ENCODE data around the gene ZEB2. TPM values are rescaled to one million over a fixed set of nuclear protein-coding genes. Genes with fewer than 3 reads are reported as not detected.

The ZEB2 gene
- total RNA-seq, 3 donors from 2014 or later = 53.7 to 225 (median 83.2) TPM

- H3K36me3 ChIP-seq = no peaks in the 10 kb centered on the region
- H3K4me1 ChIP-seq = no peaks in the 10 kb centered on the region
- no peaks in the 10 kb centered on the region for H3K27me3 ChIP-seq
- H3K9me3 ChIP-seq = no peaks in the 10 kb centered on the region
- no peak for TF ChIP-seq POLR2AphosphoS5 (IDR thresholded peaks at IDR 0.05)
- no peak for TF ChIP-seq POLR2A (IDR thresholded peaks at IDR 0.05)
- TF ChIP-seq CTCF (IDR thresholded peaks at IDR 0.05) = no peak
- intact Hi-C loops (cut with DNase I; ENCODE audit: low total_unique reads) = no loop called here
- no peak for DNase-seq (ENCODE audit: low spot score in 2 of 2)
- H3K27ac ChIP-seq = peak overlapping the region; percentile 6 to 74
- H3K4me3 ChIP-seq = peak overlapping the region in 1 of 3 donors; percentile 17
Observed at GRCh38 chr2:144504218-144504641, 15.7 kb downstream of the ZEB2 start.

GRCh38 chr2:144503242-144503641, 16.7 kb downstream of the ZEB2 start:
- no peak for TF ChIP-seq CTCF (IDR thresholded peaks at IDR 0.05)
- no peak for TF ChIP-seq POLR2AphosphoS5 (IDR thresholded peaks at IDR 0.05)
- TF ChIP-seq POLR2A (IDR thresholded peaks at IDR 0.05) = no peak
- Histone ChIP-seq H3K4me3 (peak overlapping the region in 1 of 3 donors; percentile 27), H3K36me3 (no peaks in the 10 kb centered on the region), H3K9me3 (no peaks in the 10 kb centered on the region), H3K27me3 (no peaks in the 10 kb centered on the region), H3K27ac (peak overlapping the region in 1 of 2 donors; percentile 65), H3K4me1 (no peaks in the 10 kb centered on the region)
- DNase-seq (ENCODE audit: low spot score in 2 of 2) = no peak
- intact Hi-C loops (cut with DNase I; ENCODE audit: low total_unique reads) = no loop called here

GRCh38 chr2:144502369-144502768, 17.6 kb downstream of the ZEB2 start:
- Histone ChIP-seq H3K27me3 (no peaks in the 10 kb centered on the region), H3K27ac (peak overlapping the region in 1 of 2 donors; percentile 62), H3K9me3 (no peaks in the 10 kb centered on the region), H3K36me3 (no peaks in the 10 kb centered on the region), H3K4me1 (no peaks in the 10 kb centered on the region), H3K4me3 (no peak overlapping the region)
- TF ChIP-seq POLR2A (IDR thresholded peaks at IDR 0.05) (no peak), POLR2AphosphoS5 (IDR thresholded peaks at IDR 0.05) (no peak), CTCF (IDR thresholded peaks at IDR 0.05) (no peak)
- no peak for DNase-seq (ENCODE audit: low spot score in 2 of 2)
- intact Hi-C loops (cut with DNase I; ENCODE audit: low total_unique reads) = no loop called here

GRCh38 chr2:144501627-144502026, 18.3 kb downstream of the ZEB2 start:
- Histone ChIP-seq H3K9me3 (no peaks in the 10 kb centered on the region), H3K36me3 (no peaks in the 10 kb centered on the region), H3K27me3 (no peaks in the 10 kb centered on the region), H3K4me3 (no peak overlapping the region), H3K4me1 (no peaks in the 10 kb centered on the region), H3K27ac (peak overlapping the region in 1 of 2 donors; percentile 62)
- TF ChIP-seq POLR2AphosphoS5 (IDR thresholded peaks at IDR 0.05) = no peak
- TF ChIP-seq CTCF (IDR thresholded peaks at IDR 0.05) = no peak
- TF ChIP-seq POLR2A (IDR thresholded peaks at IDR 0.05) = no peak
- DNase-seq (ENCODE audit: low spot score in 2 of 2) = no peak
- intact Hi-C loops (cut with DNase I; ENCODE audit: low total_unique reads) = no loop called here

GRCh38 chr2:144501118-144501517, 18.8 kb downstream of the ZEB2 start:
- Histone ChIP-seq H3K27me3 (no peaks in the 10 kb centered on the region), H3K36me3 (no peaks in the 10 kb centered on the region), H3K4me1 (no peaks in the 10 kb centered on the region), H3K27ac (peak overlapping the region in 1 of 2 donors; percentile 13), H3K4me3 (no peak overlapping the region), H3K9me3 (no peaks in the 10 kb centered on the region)
- TF ChIP-seq CTCF (IDR thresholded peaks at IDR 0.05) (no peak), POLR2A (IDR thresholded peaks at IDR 0.05) (no peak), POLR2AphosphoS5 (IDR thresholded peaks at IDR 0.05) (no peak)
- intact Hi-C loops (cut with DNase I; ENCODE audit: low total_unique reads) = no loop called here
- DNase-seq (ENCODE audit: low spot score in 2 of 2) = no peak

Data from breast epithelium (tissue), 4 donors.